Measurements from ENCODE around the gene LRRC36.

DNA sequence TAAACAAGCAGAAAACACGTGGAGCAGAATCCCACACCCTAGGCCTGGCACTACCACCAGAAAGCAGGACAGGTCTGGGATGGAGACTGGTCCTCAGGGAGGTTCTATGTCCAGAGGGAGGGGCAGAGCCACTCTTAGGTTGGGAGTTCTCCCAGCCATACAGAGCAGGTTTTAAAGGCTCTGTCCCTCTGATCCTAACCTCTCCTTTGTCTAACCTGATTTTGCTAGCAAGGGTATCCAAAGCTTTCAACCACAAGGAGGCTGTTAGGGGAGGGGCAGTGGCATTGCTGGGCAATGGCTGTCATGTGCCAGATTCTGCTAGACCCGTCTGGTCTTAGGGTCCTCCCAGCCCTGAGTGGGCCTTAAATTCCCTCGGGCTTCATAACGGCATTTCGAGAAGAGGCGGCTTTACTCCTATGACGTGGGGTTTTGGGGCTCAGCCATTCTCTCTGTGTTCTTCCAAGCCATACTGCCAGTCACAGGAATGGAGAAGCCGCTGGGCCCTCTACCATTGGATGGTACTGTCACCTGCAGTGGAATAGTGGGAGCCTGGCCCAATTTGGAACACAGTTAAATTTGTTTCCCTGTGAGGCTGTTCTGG lies 61.0 kb downstream of the LRRC36 start:
- TF ChIP-seq KDM1A (CRISPR knock-in tag; IDR thresholded peaks at IDR 0.05): no peak
- TF ChIP-seq, protein P1, sequence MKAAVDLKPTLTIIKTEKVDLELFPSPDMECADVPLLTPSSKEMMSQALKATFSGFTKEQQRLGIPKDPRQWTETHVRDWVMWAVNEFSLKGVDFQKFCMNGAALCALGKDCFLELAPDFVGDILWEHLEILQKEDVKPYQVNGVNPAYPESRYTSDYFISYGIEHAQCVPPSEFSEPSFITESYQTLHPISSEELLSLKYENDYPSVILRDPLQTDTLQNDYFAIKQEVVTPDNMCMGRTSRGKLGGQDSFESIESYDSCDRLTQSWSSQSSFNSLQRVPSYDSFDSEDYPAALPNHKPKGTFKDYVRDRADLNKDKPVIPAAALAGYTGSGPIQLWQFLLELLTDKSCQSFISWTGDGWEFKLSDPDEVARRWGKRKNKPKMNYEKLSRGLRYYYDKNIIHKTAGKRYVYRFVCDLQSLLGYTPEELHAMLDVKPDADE (CRISPR knock-in tag; IDR thresholded peaks at IDR 0.05): no peak
- no peak for TF ChIP-seq NBN (conservative IDR thresholded peaks at IDR 0.05)
- TF ChIP-seq ZNF784 (CRISPR knock-in tag; IDR thresholded peaks at IDR 0.05; ENCODE audit: borderline replicate concordance): no peak
- TF ChIP-seq REST (IDR thresholded peaks at IDR 0.05; ENCODE audit: borderline replicate concordance in 1 of 2, low read depth in 1 of 2, low read length in 2 of 2): no peak
- no peak for TF ChIP-seq ZXDC (CRISPR knock-in tag; IDR thresholded peaks at IDR 0.05)
- TF ChIP-seq, protein P2, sequence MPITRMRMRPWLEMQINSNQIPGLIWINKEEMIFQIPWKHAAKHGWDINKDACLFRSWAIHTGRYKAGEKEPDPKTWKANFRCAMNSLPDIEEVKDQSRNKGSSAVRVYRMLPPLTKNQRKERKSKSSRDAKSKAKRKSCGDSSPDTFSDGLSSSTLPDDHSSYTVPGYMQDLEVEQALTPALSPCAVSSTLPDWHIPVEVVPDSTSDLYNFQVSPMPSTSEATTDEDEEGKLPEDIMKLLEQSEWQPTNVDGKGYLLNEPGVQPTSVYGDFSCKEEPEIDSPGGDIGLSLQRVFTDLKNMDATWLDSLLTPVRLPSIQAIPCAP (CRISPR knock-in tag; IDR thresholded peaks at IDR 0.05; ENCODE audit: low read depth): no peak
